IMR-90 (cell line): ENCODE results near the gene UMODL1. TPM values are rescaled to one million over a fixed set of nuclear protein-coding genes. Genes with fewer than 3 reads are reported as not detected.

Experiments
- ATAC-seq: fragments of 200-7000 bp; cut with Tn5 transposase; 2 replicates; pipeline ENCODE4 v1.9.1; 2020; ENCODE audit warnings: low read depth, mild to moderate bottlenecking, moderate library complexity
- BruUV-seq: library from RNA; stranded (reverse); fragments of 400-500 nt; replicated peaks from 2 replicates; lab custom pipeline; 2021; lab: Mats Ljungman, UMichigan
- CTCF ChIA-PET: fragments of 300-600 bp; formaldehyde crosslinking; extraction: SDS; loops from one replicate; lab custom pipeline; 2021; ENCODE audit warnings: antibody characterized with exemption; lab: Yijun Ruan, JAX
- POLR2A ChIA-PET: fragments of 300-600 bp; sonication (Branson Sonifier 250); formaldehyde crosslinking; loops from one replicate; lab custom pipeline; 2022; ENCODE audit warnings: antibody characterized with exemption; ENCODE audit not compliant: unreplicated experiment; lab: Charles Lee
- DNase-seq: peaks from one replicate; pipeline ENCODE4 v3.0.0; 2013
- H2AFZ ChIP-seq: replicated peaks from 2 replicates; pipeline ENCODE3; 2013; ENCODE audit warnings: low read length, mild to moderate bottlenecking; ENCODE audit not compliant: poor library complexity
- H2AK5ac ChIP-seq: 2 replicates; pipeline ENCODE4 v1.6.1; 2013; ENCODE audit warnings: low read depth, low read length, inconsistent platforms
- H2AK9ac ChIP-seq: replicated peaks from 2 replicates; pipeline ENCODE3; 2013; ENCODE audit warnings: mild to moderate bottlenecking, low read depth, low read length, moderate library complexity; ENCODE audit not compliant: poor library complexity
- H2BK120ac ChIP-seq: 2 replicates; pipeline ENCODE4 v1.6.1; 2013; ENCODE audit warnings: low read depth, low read length, inconsistent platforms
- H2BK15ac ChIP-seq: 3 replicates; pipeline ENCODE4 v1.6.1; 2013; ENCODE audit warnings: low read depth, low read length, inconsistent platforms
- H2BK20ac ChIP-seq: 2 replicates; pipeline ENCODE4 v1.6.1; 2013; ENCODE audit warnings: low read depth, mild to moderate bottlenecking, inconsistent platforms, low read length, moderate library complexity
- H2BK5ac ChIP-seq: 2 replicates; pipeline ENCODE4 v1.6.1; 2013; ENCODE audit warnings: mild to moderate bottlenecking, low read depth, low read length, inconsistent platforms; ENCODE audit not compliant: poor library complexity, severe bottlenecking
- H3K14ac ChIP-seq: replicated peaks from 2 replicates; pipeline ENCODE4 v1.6.1; 2013; ENCODE audit warnings: low read depth, low read length, inconsistent platforms
- H3K18ac ChIP-seq: 2 replicates; pipeline ENCODE4 v1.6.1; 2013; ENCODE audit warnings: low read depth, low read length, control low read depth
- H3K23ac ChIP-seq: 2 replicates; pipeline ENCODE4 v1.6.1; 2013; ENCODE audit warnings: low read depth, low read length, inconsistent platforms
- H3K27ac ChIP-seq: 2 replicates; pipeline ENCODE4 v1.5.1; 2013; ENCODE audit warnings: mild to moderate bottlenecking, control low read depth, low read length; ENCODE audit not compliant: insufficient read depth
- H3K27me3 ChIP-seq: 2 replicates; pipeline ENCODE4 v1.6.1; 2013; ENCODE audit warnings: low read length; ENCODE audit not compliant: control insufficient read depth, insufficient read depth
- H3K36me3 ChIP-seq: 2 replicates; pipeline ENCODE4 v1.6.1; 2013; ENCODE audit warnings: low read length, mixed read lengths; ENCODE audit not compliant: control insufficient read depth, insufficient read depth
- H3K4ac ChIP-seq: 2 replicates; pipeline ENCODE4 v1.6.1; 2013; ENCODE audit warnings: low read depth, low read length, inconsistent platforms
- H3K4me1 ChIP-seq: 2 replicates; pipeline ENCODE4 v1.6.1; 2013; ENCODE audit warnings: low read length, mixed read lengths; ENCODE audit not compliant: control insufficient read depth, insufficient read depth
- H3K4me2 ChIP-seq: 2 replicates; pipeline ENCODE4 v1.6.1; 2013; ENCODE audit warnings: low read depth, mild to moderate bottlenecking, control low read depth, low read length, moderate library complexity
- H3K4me3 ChIP-seq: 2 replicates; pipeline ENCODE4 v1.5.1; 2013; ENCODE audit warnings: low read depth, mild to moderate bottlenecking, control low read depth, low read length, moderate library complexity; ENCODE audit not compliant: insufficient read depth
- H3K56ac ChIP-seq: 2 replicates; pipeline ENCODE4 v1.6.1; 2013; ENCODE audit warnings: low read length, inconsistent platforms; ENCODE audit not compliant: insufficient read depth; ENCODE audit errors: extremely low read depth
- H3K79me1 ChIP-seq, 2 experiments: 2 replicates each; pipeline ENCODE4 v1.6.1; 2013; ENCODE audit warnings: low read length in 2 of 2, inconsistent platforms in 1 of 2, low read depth in 1 of 2
- H3K9ac ChIP-seq: 2 replicates; pipeline ENCODE4 v1.6.1; 2013; ENCODE audit warnings: low read depth, low read length, control low read depth
- H3K9me1 ChIP-seq: 2 replicates; pipeline ENCODE4 v1.6.1; 2013; ENCODE audit warnings: low read length, inconsistent platforms; ENCODE audit not compliant: insufficient read depth
- H3K9me3 ChIP-seq: 2 replicates; pipeline ENCODE4 v1.6.1; 2013; ENCODE audit warnings: low read length; ENCODE audit not compliant: control insufficient read depth, insufficient read depth
- H4K20me1 ChIP-seq: 2 replicates; pipeline ENCODE4 v1.6.1; 2013; ENCODE audit warnings: low read length, inconsistent platforms; ENCODE audit not compliant: insufficient read depth
- H4K5ac ChIP-seq: 2 replicates; pipeline ENCODE4 v1.6.1; 2013; ENCODE audit warnings: mild to moderate bottlenecking, low read depth, low read length, control low read depth
- H4K8ac ChIP-seq, 2 experiments: 2 replicates each; pipeline ENCODE4 v1.6.1; 2013; ENCODE audit warnings: low read depth in 2 of 2, low read length in 2 of 2, control low read depth in 1 of 2, inconsistent platforms in 1 of 2
- H4K91ac ChIP-seq: 2 replicates; pipeline ENCODE4 v1.6.1; 2013; ENCODE audit warnings: low read depth, low read length, inconsistent platforms; ENCODE audit not compliant: insufficient read depth
- BHLHE40 ChIP-seq: fragments of 150-350 bp; IDR thresholded peaks from 2 replicates; pipeline ENCODE4 v1.6.1; 2016; ENCODE audit warnings: mild to moderate bottlenecking, low read depth, low read length
- CEBPB ChIP-seq: IDR thresholded peaks from 2 replicates; pipeline ENCODE4 v1.6.1; 2012; ENCODE audit warnings: low read depth, low read length, improper control_type of control experiment
- CTCF ChIP-seq: conservative IDR thresholded peaks from 2 replicates; pipeline ENCODE4 v1.5.1; 2012; ENCODE audit warnings: mild to moderate bottlenecking, low read depth, low read length, improper control_type of control experiment
- ELK1 ChIP-seq: fragments of 150-350 bp; IDR thresholded peaks from 2 replicates; pipeline ENCODE4 v1.6.1; 2016; ENCODE audit warnings: low read depth, mild to moderate bottlenecking, low read length, moderate library complexity, borderline replicate concordance
- MAZ ChIP-seq: IDR thresholded peaks from 2 replicates; pipeline ENCODE4 v1.6.1; 2012; ENCODE audit warnings: low read depth, mild to moderate bottlenecking, low read length, improper control_type of control experiment, moderate library complexity, borderline replicate concordance
- MXI1 ChIP-seq: IDR thresholded peaks from 2 replicates; pipeline ENCODE4 v1.6.1; 2012; ENCODE audit warnings: low read depth, mild to moderate bottlenecking, low read length, moderate library complexity, borderline replicate concordance
- NFE2L2 ChIP-seq: fragments of 150-350 bp; IDR thresholded peaks from 2 replicates; pipeline ENCODE4 v1.6.1; 2016; ENCODE audit warnings: low read depth, mild to moderate bottlenecking, low read length
- RAD21 ChIP-seq: IDR thresholded peaks from 2 replicates; pipeline ENCODE4 v1.6.1; 2012; ENCODE audit warnings: low read length, improper control_type of control experiment
- RCOR1 ChIP-seq: IDR thresholded peaks from 2 replicates; pipeline ENCODE4 v1.6.1; 2012; ENCODE audit warnings: mild to moderate bottlenecking, low read length, improper control_type of control experiment; ENCODE audit not compliant: insufficient replicate concordance
- RFX5 ChIP-seq: IDR thresholded peaks from 2 replicates; pipeline ENCODE4 v1.8.0; 2012; ENCODE audit warnings: low read depth, mild to moderate bottlenecking, low read length, moderate library complexity
- WGBS, 2 experiments: methylation state at CpG; one replicate each; pipeline versions ENCODE4 v1.1.5 to v1.1.7; 2013; ENCODE audit warnings: missing lambda C conversion rate in 2 of 2; ENCODE audit not compliant: insufficient read length in 1 of 2; ENCODE audit errors: extremely low coverage in 2 of 2; 5-methylcytosine and 5-hydroxymethylcytosine counted together
- dilution Hi-C: fragments of 300-500 bp; cut with HindIII; formaldehyde crosslinking; loops from one replicate; pipeline ENCODE4 v1.14.3; 2018; ENCODE audit warnings: low sequenced_read_pairs; ENCODE audit not compliant: unreplicated experiment
- in situ Hi-C: fragments of 300-500 bp; cut with MboI; formaldehyde crosslinking; loops from 3 replicates; pipeline ENCODE4 v1.14.3; 2019; ENCODE audit warnings: low sequenced_read_pairs, inconsistent platforms, mixed read lengths
- intact Hi-C: fragments of 100-400 bp; cut with micrococcal nuclease; formaldehyde crosslinking; loops from 2 replicates; pipeline ENCODE4 v1.10.0; 2022
- polyA plus RNA-seq, 3 experiments: library from polyadenylated mRNA; depleted of rRNA; stranded (reverse); fragments of >200 nt; gene quantifications; 2 replicates each; pipeline ENCODE4 v1.2.3, GENCODE V29; 2012; ENCODE audit warnings: low replicate concordance in 1 of 3
- total RNA-seq: library from RNA; depleted of rRNA; stranded (reverse); fragments of >200 nt; gene quantifications from 2 replicates; pipeline ENCODE4 v1.2.3, GENCODE V29; 2012

UMODL1 gene
- total and polyA plus RNA-seq, 2 of the 4 experiments (the other 2 are of a cell fraction) = 0.02 TPM; not detected in 1

GRCh38 chr21:42132183-42132582 lies 61.1 kb downstream of the UMODL1 start:
- no peak overlapping the region for H3K18ac ChIP-seq
- in situ Hi-C loops = no loop called here
- no peak overlapping the region for H2BK15ac ChIP-seq
- no peak overlapping the region for H2AFZ ChIP-seq
- H3K9ac ChIP-seq = no peak overlapping the region
- H3K27me3 ChIP-seq = peaks cover 33% of the 10 kb centered on the region
- no peaks in the 10 kb centered on the region for H3K79me1 ChIP-seq
- no peak overlapping the region for H2BK20ac ChIP-seq
- no peak overlapping the region for H2AK9ac ChIP-seq
- BruUV-seq = no TSS peak
- no peaks in the 10 kb centered on the region for H3K9me3 ChIP-seq
- no peak overlapping the region for H3K56ac ChIP-seq
- ATAC-seq (no peak), DNase-seq (no peak)
- H3K4ac ChIP-seq = no peak overlapping the region
- intact Hi-C loops = no loop called here
- peak overlapping the region; percentile 42 for H2BK5ac ChIP-seq
- H3K14ac ChIP-seq = no peak overlapping the region
- no peak overlapping the region for H4K8ac ChIP-seq
- 41 to 100% methylated on average over 1 of the region's 1 CpG for WGBS, 2 experiments
- no peak overlapping the region for H3K27ac ChIP-seq
- TF ChIP-seq CEBPB = no peak
- no peak for TF ChIP-seq BHLHE40
- TF ChIP-seq MAZ = no peak
- TF ChIP-seq RFX5 = no peak
- no peak for TF ChIP-seq NFE2L2
- no peak for TF ChIP-seq RCOR1
- TF ChIP-seq MXI1 = no peak
- no peak for TF ChIP-seq RAD21
- TF ChIP-seq CTCF = no peak
- TF ChIP-seq ELK1 = no peak
- no peak overlapping the region for H3K23ac ChIP-seq
- no peaks in the 10 kb centered on the region for H3K4me1 ChIP-seq
- ChIA-PET CTCF (interaction anchor here (1.6 kb wide), 1 partner anchor 15 kb away, joined by 3 read pairs; no protein-coding TSS in a partner anchor), POLR2A (no interaction called here)
- no peak overlapping the region for H3K4me3 ChIP-seq
- no peak overlapping the region for H2AK5ac ChIP-seq
- no peak overlapping the region for H4K91ac ChIP-seq
- no peak overlapping the region for H4K5ac ChIP-seq
- H3K9me1 ChIP-seq = no peaks in the 10 kb centered on the region
- no peaks in the 10 kb centered on the region for H3K36me3 ChIP-seq
- no peak overlapping the region for H2BK120ac ChIP-seq
- no peak overlapping the region for H3K4me2 ChIP-seq
- dilution Hi-C loops = no loop called here
- no peaks in the 10 kb centered on the region for H4K20me1 ChIP-seq
